ENCODE measurements around the gene NUCB1.

- TF ChIP-seq CTCF (IDR thresholded peaks at IDR 0.05; ENCODE audit: low read depth, low read length, missing input control), result no peak
- TF ChIP-seq MAX (IDR thresholded peaks at IDR 0.05), result no peak
- TF ChIP-seq JUND (IDR thresholded peaks at IDR 0.05), result no peak
- TF ChIP-seq YY1 (IDR thresholded peaks at IDR 0.05), result no peak
- TF ChIP-seq RXRA (IDR thresholded peaks at IDR 0.05), result no peak
- TF ChIP-seq SP1 (IDR thresholded peaks at IDR 0.05), result no peak
- TF ChIP-seq EGR1 (IDR thresholded peaks at IDR 0.05; ENCODE audit: low read depth in 2 of 2), result no peak
- no peak for TF ChIP-seq TAF1 (conservative IDR thresholded peaks at IDR 0.05)
- no peak for TF ChIP-seq HNF4A (conservative IDR thresholded peaks at IDR 0.05)
- no peak for TF ChIP-seq RAD21 (IDR thresholded peaks at IDR 0.05)
- TF ChIP-seq REST (IDR thresholded peaks at IDR 0.05), result no peak
- TF ChIP-seq GABPA (IDR thresholded peaks at IDR 0.05 in 1 of 2, conservative IDR thresholded peaks at IDR 0.05 in 1 of 2), result no peak
- TF ChIP-seq ATF3 (IDR thresholded peaks at IDR 0.05), result no peak
These were observed 4.9 kb upstream of the NUCB1 start for GRCh38 chr19:48895226-48895625.
